ENCODE results near the gene APBA1. TPM values are rescaled to one million over a fixed set of nuclear protein-coding genes. Genes with fewer than 3 reads are reported as not detected.

The APBA1 gene
- polyA plus RNA-seq, 1 of the 3 experiments (the other 2 are of a cell fraction): 3.1 TPM

DNA sequence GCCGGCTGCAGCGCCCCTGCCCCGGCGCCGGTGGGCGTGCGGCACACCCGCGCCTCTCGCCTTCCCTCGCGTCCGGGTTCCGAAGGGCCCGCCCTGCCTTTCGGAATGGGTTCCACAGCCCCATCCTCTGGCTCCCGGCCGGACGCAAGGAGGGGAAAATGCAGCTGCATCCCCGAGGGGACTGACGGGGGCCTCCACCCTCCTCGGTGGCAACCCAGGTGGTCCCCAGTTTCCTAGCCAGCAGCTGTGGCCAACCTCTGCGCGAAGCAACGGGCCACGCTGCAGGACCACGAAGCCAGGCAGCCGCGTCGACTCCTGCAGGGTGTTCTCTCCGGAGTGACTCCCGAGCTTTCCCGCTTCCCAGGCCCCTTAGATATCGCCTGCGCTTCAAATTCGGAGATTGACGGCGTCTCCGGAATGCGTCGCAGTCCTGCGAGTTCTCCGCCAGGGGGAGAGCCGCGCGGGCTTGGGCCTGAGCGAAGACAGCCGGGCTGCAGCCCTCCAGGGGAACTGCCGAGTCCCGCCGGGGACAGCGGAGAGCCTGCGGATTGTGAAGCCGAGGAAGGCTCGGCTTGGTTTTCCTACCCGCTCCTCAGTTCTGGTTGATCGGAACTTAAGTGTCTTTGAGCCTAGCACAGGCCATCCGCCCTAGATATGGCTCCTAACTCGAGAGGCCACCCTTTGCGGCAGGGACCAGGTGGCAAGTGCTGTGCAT lies 582 bp upstream of the APBA1 start (continued):
- TF ChIP-seq IRF3 (IDR thresholded peaks at IDR 0.05; ENCODE audit: low read depth, low read length): no peak
- TF ChIP-seq, protein P1, sequence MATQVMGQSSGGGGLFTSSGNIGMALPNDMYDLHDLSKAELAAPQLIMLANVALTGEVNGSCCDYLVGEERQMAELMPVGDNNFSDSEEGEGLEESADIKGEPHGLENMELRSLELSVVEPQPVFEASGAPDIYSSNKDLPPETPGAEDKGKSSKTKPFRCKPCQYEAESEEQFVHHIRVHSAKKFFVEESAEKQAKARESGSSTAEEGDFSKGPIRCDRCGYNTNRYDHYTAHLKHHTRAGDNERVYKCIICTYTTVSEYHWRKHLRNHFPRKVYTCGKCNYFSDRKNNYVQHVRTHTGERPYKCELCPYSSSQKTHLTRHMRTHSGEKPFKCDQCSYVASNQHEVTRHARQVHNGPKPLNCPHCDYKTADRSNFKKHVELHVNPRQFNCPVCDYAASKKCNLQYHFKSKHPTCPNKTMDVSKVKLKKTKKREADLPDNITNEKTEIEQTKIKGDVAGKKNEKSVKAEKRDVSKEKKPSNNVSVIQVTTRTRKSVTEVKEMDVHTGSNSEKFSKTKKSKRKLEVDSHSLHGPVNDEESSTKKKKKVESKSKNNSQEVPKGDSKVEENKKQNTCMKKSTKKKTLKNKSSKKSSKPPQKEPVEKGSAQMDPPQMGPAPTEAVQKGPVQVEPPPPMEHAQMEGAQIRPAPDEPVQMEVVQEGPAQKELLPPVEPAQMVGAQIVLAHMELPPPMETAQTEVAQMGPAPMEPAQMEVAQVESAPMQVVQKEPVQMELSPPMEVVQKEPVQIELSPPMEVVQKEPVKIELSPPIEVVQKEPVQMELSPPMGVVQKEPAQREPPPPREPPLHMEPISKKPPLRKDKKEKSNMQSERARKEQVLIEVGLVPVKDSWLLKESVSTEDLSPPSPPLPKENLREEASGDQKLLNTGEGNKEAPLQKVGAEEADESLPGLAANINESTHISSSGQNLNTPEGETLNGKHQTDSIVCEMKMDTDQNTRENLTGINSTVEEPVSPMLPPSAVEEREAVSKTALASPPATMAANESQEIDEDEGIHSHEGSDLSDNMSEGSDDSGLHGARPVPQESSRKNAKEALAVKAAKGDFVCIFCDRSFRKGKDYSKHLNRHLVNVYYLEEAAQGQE (IDR thresholded peaks at IDR 0.05; ENCODE audit: low read depth, low read length): peak; percentile 61

GRCh38 chr9:69671311-69671878 lies 776 bp downstream of the APBA1 start:
- peak overlapping the region; percentile 70 to 73 for H3K4me3 ChIP-seq (ENCODE audit: low read depth in 2 of 2, low read length in 1 of 2)
- peak overlapping the region; percentile 90 for H3K4me2 ChIP-seq
- peaks cover 12% of the 10 kb centered on the region; the same call in 1 of the 2 replicates for H3K79me2 ChIP-seq (ENCODE audit: insufficient read depth)
- peaks cover 8 to 23% of the 10 kb centered on the region in 2 experiments; a peak in 3 of 4 replicates for H3K4me1 ChIP-seq (ENCODE audit: control insufficient read depth in 1 of 2, insufficient read depth in 2 of 2, low read depth in 1 of 2, low read length in 1 of 2)
- no peak for DNase-seq
- no peaks in the 10 kb centered on the region for H3K27me3 ChIP-seq (ENCODE audit: insufficient read depth)
- no peak overlapping the region; a peak in 1 of 4 replicates for H3K27ac ChIP-seq (ENCODE audit: low read depth in 2 of 2, low read length in 1 of 2)
- CTCF ChIA-PET: interaction anchor here (0.6 to 4.6 kb wide), 13 partner anchors 9 to 259 kb away, joined by 3 to 46 read pairs (median 5); partner anchors contain the start of gene PTAR1
- no peaks in the 10 kb centered on the region for H3K36me3 ChIP-seq (replicated peaks in 1 of 2; ENCODE audit: control insufficient read depth in 1 of 2, insufficient read depth in 2 of 2, low read length in 1 of 2)
- H3K9ac ChIP-seq: peak overlapping the region; percentile 66
- peaks cover 31% of the 10 kb centered on the region for H3F3A ChIP-seq (replicated peaks; ENCODE audit: insufficient read depth)
- H4K20me1 ChIP-seq (ENCODE audit: insufficient read depth): no peaks in the 10 kb centered on the region
- POLR2A ChIA-PET: interaction anchor here (0.6 kb wide), 1 partner anchor 83 kb away, joined by 3 read pairs; no protein-coding TSS in a partner anchor
- H2AFZ ChIP-seq (ENCODE audit: low read depth): peak overlapping the region; percentile 72
- no peaks in the 10 kb centered on the region for H3K9me3 ChIP-seq
- 45% methylated on average over 12 of the region's 15 CpGs for WGBS (ENCODE audit: low lambda C conversion rate)
- no peaks in the 10 kb centered on the region for H3K9me2 ChIP-seq
- TF ChIP-seq NRF1 (IDR thresholded peaks at IDR 0.05; ENCODE audit: low read depth, low read length) (no peak), TCF12 (IDR thresholded peaks at IDR 0.05) (no peak), RXRA (IDR thresholded peaks at IDR 0.05; ENCODE audit: borderline replicate concordance, low read depth) (no peak), YY1 (IDR thresholded peaks at IDR 0.05; ENCODE audit: low read depth) (no peak), IRF3 (IDR thresholded peaks at IDR 0.05; ENCODE audit: low read depth, low read length) (no peak), JUND (IDR thresholded peaks at IDR 0.05) (no peak), RCOR1 (IDR thresholded peaks at IDR 0.05; ENCODE audit: low read length) (no peak), RAD21 (IDR thresholded peaks at IDR 0.05; ENCODE audit: low read length) (no peak), FOXJ3 (CRISPR knock-in tag; IDR thresholded peaks at IDR 0.05) (no peak), FOXM1 (IDR thresholded peaks at IDR 0.05; ENCODE audit: low read depth) (no peak), EZH2phosphoT487 (IDR thresholded peaks at IDR 0.05; ENCODE audit: borderline replicate concordance, low read depth) (no peak), CHD2 (IDR thresholded peaks at IDR 0.05; ENCODE audit: low read length, partially characterized antibody) (no peak)
- TF ChIP-seq, protein P1 (IDR thresholded peaks at IDR 0.05; ENCODE audit: low read depth, low read length): no peak
- TF ChIP-seq, protein P2, sequence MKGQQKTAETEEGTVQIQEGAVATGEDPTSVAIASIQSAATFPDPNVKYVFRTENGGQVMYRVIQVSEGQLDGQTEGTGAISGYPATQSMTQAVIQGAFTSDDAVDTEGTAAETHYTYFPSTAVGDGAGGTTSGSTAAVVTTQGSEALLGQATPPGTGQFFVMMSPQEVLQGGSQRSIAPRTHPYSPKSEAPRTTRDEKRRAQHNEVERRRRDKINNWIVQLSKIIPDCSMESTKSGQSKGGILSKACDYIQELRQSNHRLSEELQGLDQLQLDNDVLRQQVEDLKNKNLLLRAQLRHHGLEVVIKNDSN (IDR thresholded peaks at IDR 0.05; ENCODE audit: borderline replicate concordance, low read depth): no peak
- TF ChIP-seq, protein P3, sequence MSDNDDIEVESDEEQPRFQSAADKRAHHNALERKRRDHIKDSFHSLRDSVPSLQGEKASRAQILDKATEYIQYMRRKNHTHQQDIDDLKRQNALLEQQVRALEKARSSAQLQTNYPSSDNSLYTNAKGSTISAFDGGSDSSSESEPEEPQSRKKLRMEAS (IDR thresholded peaks at IDR 0.05; ENCODE audit: low read depth): no peak
